ENCODE results near the gene TMEM31. TPM values are rescaled to one million over a fixed set of nuclear protein-coding genes. Genes with fewer than 3 reads are reported as not detected.

TMEM31 gene
- total RNA-seq, 1 experiment from 2014 or later, result 0.40 TPM

DNA sequence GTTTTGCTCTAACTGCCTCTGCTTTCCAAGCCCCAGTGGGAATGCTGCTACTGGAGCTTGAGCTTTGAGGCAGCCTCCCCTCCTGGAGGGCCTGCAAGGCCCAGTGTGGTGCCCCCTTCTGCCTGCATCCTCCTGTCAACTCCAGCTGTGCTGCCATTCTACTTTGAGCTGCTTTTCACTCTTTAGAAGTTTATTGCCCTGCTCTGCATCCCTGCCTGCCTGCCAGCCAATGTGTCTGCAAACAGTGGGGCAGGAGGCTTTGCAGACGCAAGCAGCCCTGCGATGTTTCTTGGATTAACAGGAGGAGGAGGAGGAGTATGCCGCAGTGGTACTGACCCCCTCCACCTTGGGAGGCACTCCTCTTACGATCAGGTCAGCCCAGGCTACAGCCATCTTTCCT, 16.4 kb downstream of the TMEM31 start:
- Histone ChIP-seq H3K27me3 (ENCODE audit: low read length) (peaks cover 5% of the 10 kb centered on the region; the same call in 1 of the 2 replicates), H3K4me1 (ENCODE audit: insufficient read depth, low read length) (no peaks in the 10 kb centered on the region), H4K20me1 (ENCODE audit: low read length) (no peaks in the 10 kb centered on the region), H3K9me3 (ENCODE audit: low read length) (no peaks in the 10 kb centered on the region), H2AFZ (ENCODE audit: low read length) (no peak overlapping the region), H3K36me3 (ENCODE audit: low read depth, low read length) (no peaks in the 10 kb centered on the region), H3K4me2 (ENCODE audit: low read length) (no peak overlapping the region), H3F3A (ENCODE audit: low read length, unreplicated experiment) (no peaks in the 10 kb centered on the region), H3K4me3 (ENCODE audit: low read length) (no peak overlapping the region), H3K9ac (ENCODE audit: low read length) (no peak overlapping the region), H3K27ac (ENCODE audit: low read length) (no peak overlapping the region), H3K79me2 (ENCODE audit: low read length) (no peaks in the 10 kb centered on the region), H3K9me2 (replicated peaks; ENCODE audit: low read length) (no peaks in the 10 kb centered on the region)
- ATAC-seq (no peak), DNase-seq (no peak)
- no peak for TF ChIP-seq EZH2phosphoT487 (IDR thresholded peaks at IDR 0.05; ENCODE audit: borderline replicate concordance, low read length)
- TF ChIP-seq, protein P1, sequence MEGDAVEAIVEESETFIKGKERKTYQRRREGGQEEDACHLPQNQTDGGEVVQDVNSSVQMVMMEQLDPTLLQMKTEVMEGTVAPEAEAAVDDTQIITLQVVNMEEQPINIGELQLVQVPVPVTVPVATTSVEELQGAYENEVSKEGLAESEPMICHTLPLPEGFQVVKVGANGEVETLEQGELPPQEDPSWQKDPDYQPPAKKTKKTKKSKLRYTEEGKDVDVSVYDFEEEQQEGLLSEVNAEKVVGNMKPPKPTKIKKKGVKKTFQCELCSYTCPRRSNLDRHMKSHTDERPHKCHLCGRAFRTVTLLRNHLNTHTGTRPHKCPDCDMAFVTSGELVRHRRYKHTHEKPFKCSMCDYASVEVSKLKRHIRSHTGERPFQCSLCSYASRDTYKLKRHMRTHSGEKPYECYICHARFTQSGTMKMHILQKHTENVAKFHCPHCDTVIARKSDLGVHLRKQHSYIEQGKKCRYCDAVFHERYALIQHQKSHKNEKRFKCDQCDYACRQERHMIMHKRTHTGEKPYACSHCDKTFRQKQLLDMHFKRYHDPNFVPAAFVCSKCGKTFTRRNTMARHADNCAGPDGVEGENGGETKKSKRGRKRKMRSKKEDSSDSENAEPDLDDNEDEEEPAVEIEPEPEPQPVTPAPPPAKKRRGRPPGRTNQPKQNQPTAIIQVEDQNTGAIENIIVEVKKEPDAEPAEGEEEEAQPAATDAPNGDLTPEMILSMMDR (conservative IDR thresholded peaks at IDR 0.05; ENCODE audit: low read depth, low read length), result no peak
- no peak for TF ChIP-seq EZH2 (IDR thresholded peaks at IDR 0.05; ENCODE audit: low read length, unreplicated experiment)
- ChIA-PET CTCF (no interaction called here), POLR2A (ENCODE audit: unreplicated experiment) (no interaction called here)
- intact Hi-C loops (cut with micrococcal nuclease), result no loop called here
- no TSS peak for BruUV-seq (replicated peaks)

DNA sequence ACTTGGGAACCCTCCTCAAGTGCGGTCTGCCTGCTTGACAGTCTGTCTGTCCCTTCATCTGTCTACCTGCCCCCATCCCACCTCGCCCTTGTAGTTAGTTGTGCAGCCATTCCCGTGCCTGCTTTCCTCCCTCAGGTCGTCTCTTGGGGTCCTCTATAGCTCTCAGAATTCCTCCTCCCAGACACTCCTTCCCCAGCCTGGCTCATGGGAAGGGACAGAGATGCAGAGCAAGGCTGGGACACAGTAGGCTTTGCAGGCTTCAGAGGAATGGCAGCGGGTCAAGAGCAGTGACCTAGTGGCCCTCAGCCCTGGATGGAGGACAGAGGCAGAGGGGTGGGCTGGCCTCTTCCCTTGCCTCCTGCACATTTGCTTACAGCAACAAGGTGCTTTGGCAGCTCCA, 18.3 kb downstream of the TMEM31 start:
- TF ChIP-seq EZH2phosphoT487 (IDR thresholded peaks at IDR 0.05; ENCODE audit: borderline replicate concordance, low read length) (no peak), EZH2 (IDR thresholded peaks at IDR 0.05; ENCODE audit: low read length, unreplicated experiment) (no peak)
- TF ChIP-seq, protein P1 (conservative IDR thresholded peaks at IDR 0.05; ENCODE audit: low read depth, low read length), result no peak
- ATAC-seq (no peak), DNase-seq (no peak)
- intact Hi-C loops (cut with micrococcal nuclease), result no loop called here
- H3K36me3 ChIP-seq (ENCODE audit: low read depth, low read length), result no peaks in the 10 kb centered on the region
- CTCF ChIA-PET, result no interaction called here
- H3K4me2 ChIP-seq (ENCODE audit: low read length), result no peak overlapping the region
- H3K79me2 ChIP-seq (ENCODE audit: low read length), result no peaks in the 10 kb centered on the region
- no peaks in the 10 kb centered on the region for H4K20me1 ChIP-seq (ENCODE audit: low read length)
- no peaks in the 10 kb centered on the region for H3K4me1 ChIP-seq (ENCODE audit: insufficient read depth, low read length)
- peaks cover 5% of the 10 kb centered on the region; the same call in 1 of the 2 replicates for H3K27me3 ChIP-seq (ENCODE audit: low read length)
- H3K9me2 ChIP-seq (replicated peaks; ENCODE audit: low read length), result no peaks in the 10 kb centered on the region
- POLR2A ChIA-PET (ENCODE audit: unreplicated experiment), result no interaction called here
- no peak overlapping the region for H3K9ac ChIP-seq (ENCODE audit: low read length)
- BruUV-seq (replicated peaks), result no TSS peak
- no peak overlapping the region for H3K27ac ChIP-seq (ENCODE audit: low read length)
- no peak overlapping the region for H2AFZ ChIP-seq (ENCODE audit: low read length)
- no peaks in the 10 kb centered on the region for H3K9me3 ChIP-seq (ENCODE audit: low read length)
- no peak overlapping the region for H3K4me3 ChIP-seq (ENCODE audit: low read length)
- no peaks in the 10 kb centered on the region for H3F3A ChIP-seq (ENCODE audit: low read length, unreplicated experiment)

DNA sequence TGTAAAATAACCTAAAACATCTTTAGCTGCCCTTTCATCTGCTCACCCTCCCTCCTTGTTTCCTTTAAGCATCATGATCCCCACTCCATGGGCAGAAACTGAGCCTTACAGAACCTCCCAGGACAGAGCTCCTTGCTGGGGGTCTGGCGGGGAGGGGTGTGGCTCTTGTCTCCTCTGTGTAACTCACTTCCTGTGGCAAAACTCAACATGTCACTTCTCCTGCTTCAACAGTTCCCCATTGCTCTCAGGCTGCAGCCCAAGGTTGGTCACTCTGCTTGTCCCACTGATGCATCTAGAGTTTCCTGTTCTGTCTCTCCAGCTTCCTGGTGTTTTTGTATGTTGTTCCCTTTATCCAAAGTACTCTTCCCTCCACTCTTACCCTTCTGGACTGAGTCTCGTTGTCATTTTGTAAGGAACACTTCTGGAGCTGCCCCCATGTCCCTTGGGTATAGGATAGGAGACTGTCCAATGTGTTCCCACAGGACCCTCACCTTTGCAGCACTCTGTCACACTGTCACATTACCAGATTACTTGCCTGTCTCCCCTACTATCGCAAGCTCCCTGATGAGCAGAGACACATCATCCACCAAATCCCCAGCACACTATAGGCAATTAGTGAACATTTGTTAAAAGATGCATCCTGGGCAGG, 19.6 kb downstream of the TMEM31 start:
- ATAC-seq (no peak), DNase-seq (no peak)
- Histone ChIP-seq H3K9me3 (ENCODE audit: low read length) (no peaks in the 10 kb centered on the region), H3K4me1 (ENCODE audit: insufficient read depth, low read length) (no peaks in the 10 kb centered on the region), H3K9me2 (replicated peaks; ENCODE audit: low read length) (no peaks in the 10 kb centered on the region), H3K79me2 (ENCODE audit: low read length) (no peaks in the 10 kb centered on the region), H4K20me1 (ENCODE audit: low read length) (no peaks in the 10 kb centered on the region), H3K27ac (ENCODE audit: low read length) (no peak overlapping the region), H3K9ac (ENCODE audit: low read length) (no peak overlapping the region), H3K4me3 (ENCODE audit: low read length) (no peak overlapping the region), H3K4me2 (ENCODE audit: low read length) (no peak overlapping the region), H2AFZ (ENCODE audit: low read length) (no peak overlapping the region), H3K27me3 (ENCODE audit: low read length) (peaks cover 5% of the 10 kb centered on the region; the same call in 1 of the 2 replicates), H3K36me3 (ENCODE audit: low read depth, low read length) (no peaks in the 10 kb centered on the region), H3F3A (ENCODE audit: low read length, unreplicated experiment) (no peaks in the 10 kb centered on the region)
- ChIA-PET CTCF (no interaction called here), POLR2A (ENCODE audit: unreplicated experiment) (no interaction called here)
- intact Hi-C loops (cut with micrococcal nuclease), result no loop called here
- TF ChIP-seq, protein P1 (conservative IDR thresholded peaks at IDR 0.05; ENCODE audit: low read depth, low read length), result no peak
- TF ChIP-seq EZH2phosphoT487 (IDR thresholded peaks at IDR 0.05; ENCODE audit: borderline replicate concordance, low read length), result no peak
- TF ChIP-seq EZH2 (IDR thresholded peaks at IDR 0.05; ENCODE audit: low read length, unreplicated experiment), result no peak
- BruUV-seq (replicated peaks), result no TSS peak

Data from PC-3 (cell line).